NT2/D1 (cell line): ENCODE results near the gene CD68.
A peak's percentile ranks its signal among the peaks of the same experiment; 100 is the strongest.

Experiments used
- DNase-seq: peaks from one replicate; pipeline ENCODE4 v3.0.0-alpha.2; 2011; ENCODE audit warnings: low read depth, low spot score
- H3K27me3 ChIP-seq: 2 replicates; pipeline ENCODE4 v1.6.0; 2011; ENCODE audit warnings: mild to moderate bottlenecking; ENCODE audit not compliant: insufficient read length, insufficient read depth
- H3K36me3 ChIP-seq: 2 replicates; pipeline ENCODE4 v1.6.1; 2011; ENCODE audit warnings: mild to moderate bottlenecking, low read length, mixed read lengths; ENCODE audit not compliant: insufficient read depth, insufficient read length
- H3K4me1 ChIP-seq: 2 replicates; pipeline ENCODE4 v1.5.1; 2011; ENCODE audit not compliant: insufficient read depth, insufficient read length
- H3K4me3 ChIP-seq: 2 replicates; pipeline ENCODE4 v1.5.1; 2011; ENCODE audit warnings: low read depth; ENCODE audit not compliant: insufficient read length
- H3K9ac ChIP-seq: 2 replicates; pipeline ENCODE4 v1.6.0; 2011; ENCODE audit warnings: low read depth; ENCODE audit not compliant: insufficient read length
- H3K9me3 ChIP-seq: 2 replicates; pipeline ENCODE4 v1.5.1; 2011; ENCODE audit warnings: mild to moderate bottlenecking, low read length; ENCODE audit not compliant: insufficient read depth
- SUZ12 ChIP-seq: IDR thresholded peaks from 2 replicates; pipeline ENCODE4 v1.6.1; 2011; ENCODE audit not compliant: insufficient read length, insufficient read depth; ENCODE audit errors: extremely low read depth
- YY1 ChIP-seq: IDR thresholded peaks from 2 replicates; pipeline ENCODE4 v1.6.1; 2011; ENCODE audit not compliant: insufficient read length, insufficient read depth
- ZNF274 ChIP-seq: IDR thresholded peaks from 2 replicates; pipeline ENCODE4 v1.6.1; 2011; ENCODE audit warnings: mild to moderate bottlenecking, low read depth, low read length

The CD68 gene

DNA sequence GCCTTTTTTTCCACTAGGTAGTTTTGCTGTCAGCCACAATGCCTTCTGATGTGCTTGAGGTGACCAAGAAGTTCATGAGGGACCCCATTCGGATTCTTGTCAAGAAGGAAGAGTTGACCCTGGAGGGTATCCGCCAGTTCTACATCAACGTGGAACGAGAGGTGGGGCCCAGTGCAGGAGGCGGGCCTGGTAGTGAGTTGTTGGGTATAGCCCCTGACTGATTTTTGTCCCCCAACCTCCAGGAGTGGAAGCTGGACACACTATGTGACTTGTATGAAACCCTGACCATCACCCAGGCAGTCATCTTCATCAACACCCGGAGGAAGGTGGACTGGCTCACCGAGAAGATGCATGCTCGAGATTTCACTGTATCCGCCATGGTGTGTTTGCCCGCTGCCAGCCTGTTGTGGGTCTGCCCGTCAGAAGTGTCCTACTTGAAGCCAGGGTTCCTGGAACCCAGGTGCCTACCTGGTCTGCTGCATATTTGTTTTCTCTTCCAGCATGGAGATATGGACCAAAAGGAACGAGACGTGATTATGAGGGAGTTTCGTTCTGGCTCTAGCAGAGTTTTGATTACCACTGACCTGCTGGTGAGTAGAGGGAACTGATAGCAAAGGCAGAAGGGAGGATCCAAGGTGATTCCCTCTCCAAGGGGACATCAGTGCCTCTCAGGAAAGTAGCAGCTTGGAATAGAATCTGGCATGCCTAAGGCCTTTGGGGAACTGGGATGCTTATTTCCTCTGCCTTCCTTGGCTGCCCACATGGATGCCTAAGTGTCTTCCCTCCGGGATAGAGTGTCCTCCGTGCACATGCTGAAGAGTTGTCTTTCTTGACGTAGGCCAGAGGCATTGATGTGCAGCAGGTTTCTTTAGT is 1.9 kb upstream of the CD68 start:
- TF ChIP-seq YY1: no peak
- TF ChIP-seq ZNF274: no peak
- no peak for TF ChIP-seq SUZ12
- Histone ChIP-seq H3K27me3 (no peaks in the 10 kb centered on the region), H3K9me3 (no peaks in the 10 kb centered on the region), H3K4me1 (peaks cover 8% of the 10 kb centered on the region), H3K4me3 (no peak overlapping the region), H3K36me3 (peaks cover 80% of the 10 kb centered on the region), H3K9ac (no peak overlapping the region)
- DNase-seq: no peak

DNA sequence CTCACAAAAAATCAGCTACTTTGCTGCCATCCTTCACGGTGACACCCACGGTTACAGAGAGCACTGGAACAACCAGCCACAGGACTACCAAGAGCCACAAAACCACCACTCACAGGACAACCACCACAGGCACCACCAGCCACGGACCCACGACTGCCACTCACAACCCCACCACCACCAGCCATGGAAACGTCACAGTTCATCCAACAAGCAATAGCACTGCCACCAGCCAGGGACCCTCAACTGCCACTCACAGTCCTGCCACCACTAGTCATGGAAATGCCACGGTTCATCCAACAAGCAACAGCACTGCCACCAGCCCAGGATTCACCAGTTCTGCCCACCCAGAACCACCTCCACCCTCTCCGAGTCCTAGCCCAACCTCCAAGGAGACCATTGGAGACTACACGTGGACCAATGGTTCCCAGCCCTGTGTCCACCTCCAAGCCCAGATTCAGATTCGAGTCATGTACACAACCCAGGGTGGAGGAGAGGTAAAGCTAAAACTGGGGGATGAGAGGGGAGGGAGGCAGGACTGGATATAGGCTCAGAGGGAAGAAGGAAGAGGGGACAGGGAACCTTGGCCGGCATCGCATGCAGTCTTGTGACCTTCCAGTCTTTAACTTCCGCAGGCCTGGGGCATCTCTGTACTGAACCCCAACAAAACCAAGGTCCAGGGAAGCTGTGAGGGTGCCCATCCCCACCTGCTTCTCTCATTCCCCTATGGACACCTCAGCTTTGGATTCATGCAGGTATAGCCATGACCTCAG is 581 bp downstream of the CD68 start:
- no peak for DNase-seq
- Histone ChIP-seq H3K36me3 (peaks cover 64% of the 10 kb centered on the region), H3K4me1 (peaks cover 12% of the 10 kb centered on the region), H3K9me3 (no peaks in the 10 kb centered on the region), H3K4me3 (no peak overlapping the region), H3K9ac (no peak overlapping the region), H3K27me3 (no peaks in the 10 kb centered on the region)
- TF ChIP-seq YY1 (no peak), SUZ12 (no peak), ZNF274 (no peak)

DNA sequence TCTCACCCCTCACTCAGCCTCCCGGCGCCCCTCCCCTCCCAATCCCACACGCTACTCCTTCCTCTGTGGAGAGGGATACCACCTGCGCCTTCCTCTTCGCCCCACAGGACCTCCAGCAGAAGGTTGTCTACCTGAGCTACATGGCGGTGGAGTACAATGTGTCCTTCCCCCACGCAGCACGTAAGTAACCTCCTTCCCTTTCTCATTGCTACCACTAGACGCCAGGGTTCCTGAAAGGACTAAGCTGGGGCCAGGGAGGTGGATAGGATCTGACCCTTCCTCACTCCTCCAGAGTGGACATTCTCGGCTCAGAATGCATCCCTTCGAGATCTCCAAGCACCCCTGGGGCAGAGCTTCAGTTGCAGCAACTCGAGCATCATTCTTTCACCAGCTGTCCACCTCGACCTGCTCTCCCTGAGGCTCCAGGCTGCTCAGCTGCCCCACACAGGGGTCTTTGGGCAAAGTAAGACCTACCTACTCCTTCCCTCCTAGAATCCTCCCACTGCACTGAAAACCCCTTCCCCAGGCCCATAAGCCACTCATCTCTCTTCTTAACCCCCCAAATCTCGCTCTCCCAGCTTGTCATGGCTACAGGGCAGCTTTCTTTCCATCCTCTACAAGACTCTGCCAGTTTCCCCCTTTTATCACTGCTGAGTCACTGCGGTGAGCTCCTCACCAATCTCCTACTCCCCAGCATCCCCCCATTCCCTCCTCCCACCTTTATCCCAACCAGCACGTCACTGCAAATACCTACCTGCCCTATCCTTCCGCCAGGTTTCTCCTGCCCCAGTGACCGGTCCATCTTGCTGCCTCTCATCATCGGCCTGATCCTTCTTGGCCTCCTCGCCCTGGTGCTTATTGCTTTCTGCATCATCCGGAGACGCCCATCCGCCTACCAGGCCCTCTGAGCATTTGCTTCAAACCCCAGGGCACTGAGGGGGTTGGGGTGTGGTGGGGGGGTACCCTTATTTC is 1.5 kb downstream of the CD68 start:
- Histone ChIP-seq H3K4me1 (peaks cover 12% of the 10 kb centered on the region), H3K27me3 (no peaks in the 10 kb centered on the region), H3K4me3 (no peak overlapping the region), H3K9me3 (no peaks in the 10 kb centered on the region), H3K36me3 (peaks cover 61% of the 10 kb centered on the region), H3K9ac (peak overlapping the region; percentile 32)
- TF ChIP-seq YY1: no peak
- no peak for TF ChIP-seq ZNF274
- TF ChIP-seq SUZ12: no peak
- DNase-seq: no peak

DNA sequence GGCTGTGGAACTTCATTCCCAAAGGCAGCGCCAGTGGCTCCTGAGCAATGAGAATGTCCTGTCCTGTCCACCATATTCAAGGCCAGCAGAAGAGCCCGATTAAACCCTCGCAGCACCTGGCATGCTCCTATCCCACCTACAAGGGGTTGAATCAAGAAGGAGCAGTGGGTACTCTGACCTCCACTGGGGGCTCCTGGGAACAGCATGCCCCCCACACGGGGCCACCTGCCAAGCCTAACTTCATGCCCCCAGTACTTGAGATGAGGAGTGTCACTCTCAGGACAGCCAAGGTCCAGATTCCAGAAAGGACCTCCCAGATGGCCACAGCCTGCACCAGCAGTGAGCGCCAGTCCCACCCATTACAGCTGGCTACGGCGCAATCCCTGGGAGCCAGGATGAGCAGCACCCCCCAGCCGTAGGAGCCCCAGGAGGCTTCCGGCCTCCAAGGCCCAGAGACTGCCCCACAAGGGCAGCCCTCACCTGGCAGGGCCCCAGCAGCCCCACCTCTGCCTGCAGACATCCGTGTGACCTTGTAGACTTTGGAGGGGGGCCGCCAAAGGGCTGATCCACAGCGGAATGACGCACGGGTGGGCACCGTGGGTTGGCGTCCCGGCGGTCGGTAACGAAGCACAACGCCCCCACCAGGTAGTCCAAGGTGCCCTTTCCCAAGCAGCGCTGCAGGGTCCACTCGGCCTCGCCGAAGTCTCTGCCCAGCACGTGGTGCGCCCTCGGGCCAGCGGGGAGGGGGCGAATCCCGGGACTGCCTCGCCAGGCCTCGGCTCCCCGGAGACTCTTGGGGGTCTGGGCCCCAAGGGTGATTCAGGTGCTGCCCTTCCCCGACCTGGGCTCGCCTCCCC is 3.2 kb downstream of the CD68 start:
- Histone ChIP-seq H3K4me1 (peaks cover 14% of the 10 kb centered on the region), H3K27me3 (no peaks in the 10 kb centered on the region), H3K4me3 (peak overlapping the region; percentile 74), H3K9me3 (no peaks in the 10 kb centered on the region), H3K9ac (peak overlapping the region; percentile 93), H3K36me3 (peaks cover 55% of the 10 kb centered on the region)
- TF ChIP-seq SUZ12: no peak
- no peak for TF ChIP-seq YY1
- no peak for TF ChIP-seq ZNF274
- no peak for DNase-seq

DNA sequence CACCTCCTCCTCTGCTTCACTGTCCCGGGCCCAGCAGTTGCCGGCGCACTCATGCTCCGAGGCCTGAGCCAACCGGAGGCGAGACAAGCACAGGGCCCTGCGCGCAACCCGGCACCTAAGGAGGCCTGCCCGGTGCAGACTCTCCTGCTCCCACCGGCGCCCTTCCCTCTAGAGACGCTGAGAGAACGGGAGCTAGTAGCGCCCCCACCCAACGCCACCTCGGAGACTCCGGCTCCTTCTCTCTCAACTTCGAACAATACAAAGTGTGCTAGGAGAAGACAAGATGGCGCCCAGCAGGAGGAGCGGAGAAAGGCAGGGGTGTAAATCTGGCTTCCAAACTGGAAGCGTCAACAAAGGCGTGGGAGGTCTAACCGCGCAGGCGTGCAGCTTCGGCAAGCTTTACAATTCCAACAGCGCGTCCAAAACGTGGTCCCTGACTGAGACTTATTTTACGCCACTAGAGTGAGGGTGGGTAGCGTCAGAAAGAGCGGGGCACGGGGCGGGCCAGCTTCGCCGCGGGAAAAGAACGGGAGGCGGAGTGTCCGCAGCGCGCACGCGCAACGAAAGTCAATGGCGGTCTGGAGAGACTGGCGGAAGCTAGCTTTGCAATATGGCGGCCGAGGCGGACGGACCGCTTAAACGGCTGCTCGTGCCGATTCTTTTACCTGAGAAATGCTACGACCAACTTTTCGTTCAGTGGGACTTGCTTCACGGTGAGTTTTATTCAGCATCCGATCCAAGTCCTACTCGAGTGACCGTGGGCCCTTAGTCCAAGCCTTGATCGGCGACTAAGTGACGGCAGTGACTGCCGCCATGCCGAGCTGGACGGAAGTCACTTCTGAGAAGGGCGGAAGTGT is 4.0 kb downstream of the CD68 start, which contains the start of gene MPDU1:
TSS of gene MPDU1 (plus strand) at position 600 of the 857 bp plus-strand sequence. CDS start at position 611, 11 bp downstream.
- Histone ChIP-seq H3K27me3 (no peaks in the 10 kb centered on the region), H3K36me3 (peaks cover 56% of the 10 kb centered on the region), H3K4me3 (peak within 1 kb of the TSS; percentile 74), H3K4me1 (peaks cover 13% of the 10 kb centered on the region), H3K9ac (peak within 1 kb of the TSS; percentile 93), H3K9me3 (no peaks in the 10 kb centered on the region)
- no peak for TF ChIP-seq ZNF274
- TF ChIP-seq YY1: peak; percentile 78
- DNase-seq: peak; percentile 89
